Measurements from ENCODE around the gene CYP11A1. TPM values are rescaled to one million over a fixed set of nuclear protein-coding genes. Genes with fewer than 3 reads are reported as not detected.
A peak's percentile ranks its signal among the peaks of the same experiment; 100 is the strongest.

CYP11A1 gene
- total RNA-seq, 3 donors from 2014 or later, result 0.33 to 0.41 (median 0.40) TPM

GRCh38 chr15:74328331-74329056, 39.0 kb downstream of the CYP11A1 start:
- Mint-ChIP-seq H3K36me3 (ENCODE audit: insufficient read depth) (no peaks in the 10 kb centered on the region), H3K27me3 (ENCODE audit: low read depth) (peaks cover 4% of the 10 kb centered on the region), H3K4me3 (no peak overlapping the region), H3K4me1 (ENCODE audit: low read depth) (peaks cover 5% of the 10 kb centered on the region), H3K9me3 (no peaks in the 10 kb centered on the region)
- no peak for DNase-seq
- no peak for ATAC-seq

- Mint-ChIP-seq H3K36me3 (ENCODE audit: insufficient read depth) (no peaks in the 10 kb centered on the region), H3K4me1 (ENCODE audit: low read depth) (peaks cover 5% of the 10 kb centered on the region), H3K4me3 (no peak overlapping the region), H3K27me3 (ENCODE audit: low read depth) (peaks cover 6% of the 10 kb centered on the region), H3K9me3 (no peaks in the 10 kb centered on the region)
- no peak for ATAC-seq
- DNase-seq, result no peak
Measured at GRCh38 chr15:74327756-74328155, 39.7 kb downstream of the CYP11A1 start.

GRCh38 chr15:74326746-74327145, 40.7 kb downstream of the CYP11A1 start:
- Mint-ChIP-seq H3K4me3 (no peak overlapping the region), H3K4me1 (ENCODE audit: low read depth) (peaks cover 5% of the 10 kb centered on the region), H3K9me3 (no peaks in the 10 kb centered on the region), H3K27me3 (ENCODE audit: low read depth) (peaks cover 6% of the 10 kb centered on the region), H3K36me3 (ENCODE audit: insufficient read depth) (no peaks in the 10 kb centered on the region)
- DNase-seq (no peak), ATAC-seq (no peak)

- Mint-ChIP-seq H3K4me3 (no peak overlapping the region), H3K9me3 (no peaks in the 10 kb centered on the region), H3K4me1 (ENCODE audit: low read depth) (peaks cover 9% of the 10 kb centered on the region), H3K27me3 (ENCODE audit: low read depth) (peaks cover 6% of the 10 kb centered on the region), H3K36me3 (ENCODE audit: insufficient read depth) (no peaks in the 10 kb centered on the region)
- DNase-seq (no peak), ATAC-seq (no peak)
Measured at GRCh38 chr15:74324714-74325113, 42.7 kb downstream of the CYP11A1 start.

GRCh38 chr15:74322558-74323180, 44.8 kb downstream of the CYP11A1 start:
- Mint-ChIP-seq H3K4me3 (no peak overlapping the region), H3K9me3 (no peaks in the 10 kb centered on the region), H3K4me1 (ENCODE audit: low read depth) (peaks cover 4% of the 10 kb centered on the region), H3K27me3 (ENCODE audit: low read depth) (peaks cover 6% of the 10 kb centered on the region), H3K36me3 (ENCODE audit: insufficient read depth) (no peaks in the 10 kb centered on the region)
- DNase-seq (peak; percentile 36), ATAC-seq (peak; percentile 78 to 82)

- ATAC-seq (no peak), DNase-seq (peak; percentile 35)
- Mint-ChIP-seq H3K36me3 (ENCODE audit: insufficient read depth) (no peaks in the 10 kb centered on the region), H3K4me1 (ENCODE audit: low read depth) (peaks cover 6% of the 10 kb centered on the region), H3K4me3 (no peak overlapping the region), H3K27me3 (ENCODE audit: low read depth) (peaks cover 6% of the 10 kb centered on the region), H3K9me3 (no peaks in the 10 kb centered on the region)
Measured at GRCh38 chr15:74320352-74321247, 46.8 kb downstream of the CYP11A1 start.

GRCh38 chr15:74319596-74320351, 47.7 kb downstream of the CYP11A1 start:
- peaks cover 14% of the 10 kb centered on the region for H3K4me1 Mint-ChIP-seq (ENCODE audit: low read depth)
- no peaks in the 10 kb centered on the region for H3K9me3 Mint-ChIP-seq
- peaks cover 6% of the 10 kb centered on the region for H3K27me3 Mint-ChIP-seq (ENCODE audit: low read depth)
- DNase-seq, result no peak
- no peak overlapping the region for H3K4me3 Mint-ChIP-seq
- H3K36me3 Mint-ChIP-seq (ENCODE audit: insufficient read depth), result no peaks in the 10 kb centered on the region
- no peak for ATAC-seq

GRCh38 chr15:74319138-74319460, 48.3 kb downstream of the CYP11A1 start:
- DNase-seq (no peak), ATAC-seq (no peak)
- H3K4me1 Mint-ChIP-seq (ENCODE audit: low read depth), result peaks cover 17% of the 10 kb centered on the region
- no peaks in the 10 kb centered on the region for H3K9me3 Mint-ChIP-seq
- no peak overlapping the region for H3K4me3 Mint-ChIP-seq
- peaks cover 2% of the 10 kb centered on the region for H3K27me3 Mint-ChIP-seq (ENCODE audit: low read depth)
- no peaks in the 10 kb centered on the region for H3K36me3 Mint-ChIP-seq (ENCODE audit: insufficient read depth)

- Mint-ChIP-seq H3K9me3 (no peaks in the 10 kb centered on the region), H3K36me3 (ENCODE audit: insufficient read depth) (no peaks in the 10 kb centered on the region), H3K27me3 (ENCODE audit: low read depth) (peaks cover 2% of the 10 kb centered on the region), H3K4me1 (ENCODE audit: low read depth) (peaks cover 19% of the 10 kb centered on the region), H3K4me3 (no peak overlapping the region)
- ATAC-seq (no peak), DNase-seq (no peak)
Measured at GRCh38 chr15:74318376-74319137, 48.9 kb downstream of the CYP11A1 start.

GRCh38 chr15:74317820-74318375, 49.5 kb downstream of the CYP11A1 start:
- no peaks in the 10 kb centered on the region for H3K9me3 Mint-ChIP-seq
- ATAC-seq (no peak), DNase-seq (no peak)
- H3K27me3 Mint-ChIP-seq (ENCODE audit: low read depth), result no peaks in the 10 kb centered on the region
- H3K4me3 Mint-ChIP-seq, result no peak overlapping the region
- H3K4me1 Mint-ChIP-seq (ENCODE audit: low read depth), result peaks cover 19% of the 10 kb centered on the region
- H3K36me3 Mint-ChIP-seq (ENCODE audit: insufficient read depth), result no peaks in the 10 kb centered on the region

GRCh38 chr15:74316141-74316540, 51.3 kb downstream of the CYP11A1 start:
- Mint-ChIP-seq H3K4me1 (ENCODE audit: low read depth) (peaks cover 19% of the 10 kb centered on the region), H3K9me3 (no peaks in the 10 kb centered on the region), H3K27me3 (ENCODE audit: low read depth) (no peaks in the 10 kb centered on the region), H3K36me3 (ENCODE audit: insufficient read depth) (no peaks in the 10 kb centered on the region), H3K4me3 (no peak overlapping the region)
- no peak for ATAC-seq
- DNase-seq, result no peak

GRCh38 chr15:74315626-74316025, 51.8 kb downstream of the CYP11A1 start:
- Mint-ChIP-seq H3K4me1 (ENCODE audit: low read depth) (peaks cover 19% of the 10 kb centered on the region), H3K4me3 (no peak overlapping the region), H3K9me3 (no peaks in the 10 kb centered on the region), H3K27me3 (ENCODE audit: low read depth) (no peaks in the 10 kb centered on the region), H3K36me3 (ENCODE audit: insufficient read depth) (no peaks in the 10 kb centered on the region)
- ATAC-seq (no peak), DNase-seq (no peak)

GRCh38 chr15:74314795-74315438, 52.5 kb downstream of the CYP11A1 start:
- Mint-ChIP-seq H3K36me3 (ENCODE audit: insufficient read depth) (no peaks in the 10 kb centered on the region), H3K27me3 (ENCODE audit: low read depth) (no peaks in the 10 kb centered on the region), H3K4me3 (no peak overlapping the region), H3K9me3 (no peaks in the 10 kb centered on the region), H3K4me1 (ENCODE audit: low read depth) (peaks cover 17% of the 10 kb centered on the region)
- no peak for DNase-seq
- peak; percentile 23 to 55 for ATAC-seq
